Right lobe of liver (tissue), 4 donors: Measurements from ENCODE around the gene TET1.

Experiments
- POLR2A ChIP-seq: fragments of 450-650 bp; IDR thresholded peaks from one replicate; pipeline ENCODE4 v1.6.1; 2017; ENCODE audit warnings: antibody characterized with exemption, mild to moderate bottlenecking
- TF ChIP-seq, protein P1 (sequence below), 4 donors: fragments of 200-600 bp in 3 of 4; fragments of 450-650 bp in 1 of 4; IDR thresholded peaks; one replicate each; pipeline versions ENCODE4 v1.5.1 to v1.8.0; 2016 to 2022; ENCODE audit warnings: antibody characterized with exemption in 4 of 4, mild to moderate bottlenecking in 2 of 4
- donor health status: DM: no; HTN: no; CAD: no.
- donor health status: DM: no; HTN: no; CAD: no.
- donor health status: DM: no; HTN: yes; CAD: no.

- TF ChIP-seq, protein P1, sequence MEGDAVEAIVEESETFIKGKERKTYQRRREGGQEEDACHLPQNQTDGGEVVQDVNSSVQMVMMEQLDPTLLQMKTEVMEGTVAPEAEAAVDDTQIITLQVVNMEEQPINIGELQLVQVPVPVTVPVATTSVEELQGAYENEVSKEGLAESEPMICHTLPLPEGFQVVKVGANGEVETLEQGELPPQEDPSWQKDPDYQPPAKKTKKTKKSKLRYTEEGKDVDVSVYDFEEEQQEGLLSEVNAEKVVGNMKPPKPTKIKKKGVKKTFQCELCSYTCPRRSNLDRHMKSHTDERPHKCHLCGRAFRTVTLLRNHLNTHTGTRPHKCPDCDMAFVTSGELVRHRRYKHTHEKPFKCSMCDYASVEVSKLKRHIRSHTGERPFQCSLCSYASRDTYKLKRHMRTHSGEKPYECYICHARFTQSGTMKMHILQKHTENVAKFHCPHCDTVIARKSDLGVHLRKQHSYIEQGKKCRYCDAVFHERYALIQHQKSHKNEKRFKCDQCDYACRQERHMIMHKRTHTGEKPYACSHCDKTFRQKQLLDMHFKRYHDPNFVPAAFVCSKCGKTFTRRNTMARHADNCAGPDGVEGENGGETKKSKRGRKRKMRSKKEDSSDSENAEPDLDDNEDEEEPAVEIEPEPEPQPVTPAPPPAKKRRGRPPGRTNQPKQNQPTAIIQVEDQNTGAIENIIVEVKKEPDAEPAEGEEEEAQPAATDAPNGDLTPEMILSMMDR (IDR thresholded peaks at IDR 0.05): no peak
- no peak for TF ChIP-seq POLR2A
Observed at GRCh38 chr10:68625316-68625921, 65.3 kb downstream of the TET1 start.
